Common myeloid progenitor, CD34-positive (primary cell): Measurements from ENCODE around the gene TSTD1.
"Not testable (repeated sequence)": the region's sequence is repeated elsewhere in the genome, so short reads cannot be mapped to it uniquely, and the experiment has no call there.

ENCODE experiments used
- CTCF ChIA-PET: fragments of 350-600 bp; sonication (Branson Sonifier 250); formaldehyde crosslinking; loops from one replicate; lab custom pipeline; 2021; ENCODE audit warnings: antibody characterized with exemption; lab: Charles Lee
- POLR2A ChIA-PET: fragments of 350-600 bp; sonication (Branson Sonifier 250); formaldehyde crosslinking; loops from one replicate; lab custom pipeline; 2021; ENCODE audit warnings: antibody characterized with exemption; lab: Charles Lee
- DNase-seq, 3 donors: peaks; one replicate each; pipeline versions ENCODE4 v3.0.0 to v3.0.0-alpha.2; 2013
- H3K27ac ChIP-seq, 2 experiments: 1 replicate in 1 of 2; 2 replicates in 1 of 2; pipeline ENCODE4 v1.7.0; 2013; ENCODE audit warnings: inconsistent platforms in 2 of 2, low read length in 2 of 2, mild to moderate bottlenecking in 2 of 2, low read depth in 1 of 2, moderate library complexity in 1 of 2; ENCODE audit not compliant: severe bottlenecking in 2 of 2, insufficient read depth in 1 of 2, poor library complexity in 1 of 2
- H3K27me3 ChIP-seq, 5 experiments: replicated peaks in 2 of 5; 1 replicate in 3 of 5; 2 replicates in 2 of 5; pipeline versions ENCODE4 v1.6.1 to v1.7.0; 2013; ENCODE audit warnings: low read length in 4 of 5, mild to moderate bottlenecking in 2 of 5, moderate library complexity in 2 of 5, inconsistent platforms in 1 of 5; ENCODE audit not compliant: insufficient read depth in 5 of 5, control insufficient read depth in 4 of 5
- H3K36me3 ChIP-seq, 4 experiments: 1 replicate in 2 of 4; 2 replicates in 2 of 4; pipeline versions ENCODE4 v1.6.1 to v1.7.0; 2013; ENCODE audit warnings: low read length in 3 of 4, control low read depth in 1 of 4, mild to moderate bottlenecking in 1 of 4; ENCODE audit not compliant: control insufficient read depth in 4 of 4, insufficient read depth in 4 of 4
- H3K4me1 ChIP-seq, 4 experiments: 1 replicate in 3 of 4; 2 replicates in 1 of 4; pipeline versions ENCODE4 v1.6.1 to v1.7.1; 2013; ENCODE audit warnings: low read length in 3 of 4, mild to moderate bottlenecking in 3 of 4, control low read depth in 1 of 4, inconsistent platforms in 1 of 4, moderate library complexity in 1 of 4; ENCODE audit not compliant: control insufficient read depth in 4 of 4, insufficient read depth in 4 of 4; ENCODE audit errors: control extremely low read depth in 1 of 4
- H3K4me3 ChIP-seq, 7 experiments: 1 replicate in 4 of 7; 2 replicates in 3 of 7; pipeline versions ENCODE4 v1.5.1 to v1.7.0; 2013; ENCODE audit warnings: mild to moderate bottlenecking in 7 of 7, low read length in 6 of 7, moderate library complexity in 6 of 7, inconsistent platforms in 2 of 7, low read depth in 2 of 7, control low read depth in 1 of 7; ENCODE audit not compliant: insufficient read depth in 4 of 7, control insufficient read depth in 1 of 7; ENCODE audit errors: extremely low read depth in 1 of 7
- H3K9me3 ChIP-seq, 5 experiments: 1 replicate in 4 of 5; 2 replicates in 1 of 5; pipeline versions ENCODE4 v1.6.1 to v1.7.1; 2013; ENCODE audit warnings: low read length in 4 of 5, mild to moderate bottlenecking in 2 of 5, inconsistent platforms in 1 of 5, low read depth in 1 of 5, moderate library complexity in 1 of 5; ENCODE audit not compliant: control insufficient read depth in 4 of 5, insufficient read depth in 2 of 5; ENCODE audit errors: control extremely low read depth in 1 of 5
- WGBS: methylation state at CpG from one replicate; pipeline ENCODE4 v1.1.5; 2013; ENCODE audit not compliant: insufficient coverage; 5-methylcytosine and 5-hydroxymethylcytosine counted together

The TSTD1 gene

GRCh38 chr1:161029466-161029865 lies 9.3 kb downstream of the TSTD1 start:
- H3K4me3 ChIP-seq, DNase-seq, H3K9me3 ChIP-seq, H3K27ac ChIP-seq, POLR2A ChIA-PET, H3K36me3 ChIP-seq, H3K27me3 ChIP-seq: not testable (repeated sequence)
- peaks cover 0 to 11% (median 0%) of the 10 kb centered on the region in 4 experiments for H3K4me1 ChIP-seq
- WGBS = 97% methylated on average over 26 of the region's 32 CpGs
- CTCF ChIA-PET = interaction anchor here (0.6 kb wide), 1 partner anchor 31 kb away, joined by 4 read pairs; no protein-coding TSS in a partner anchor

- not testable (repeated sequence) for H3K36me3 ChIP-seq, H3K27ac ChIP-seq, H3K27me3 ChIP-seq, H3K4me1 ChIP-seq, DNase-seq, H3K9me3 ChIP-seq, H3K4me3 ChIP-seq
- CTCF ChIA-PET = interaction anchor here (0.7 to 2.0 kb wide), 7 partner anchors 11 to 112 kb away, joined by 3 to 6 read pairs (median 3); partner anchors contain the start of genes TSTD1 and USF1
- POLR2A ChIA-PET = interaction anchor here (1.1 kb wide), 1 partner anchor 14 kb away, joined by 4 read pairs; no protein-coding TSS in a partner anchor
- no CpG with 5 or more reads among the region's 1 CpG for WGBS
These were observed 11.8 kb downstream of the TSTD1 start for GRCh38 chr1:161026954-161027353.

GRCh38 chr1:161022432-161022831 lies 16.3 kb downstream of the TSTD1 start:
- POLR2A ChIA-PET, H3K27ac ChIP-seq: not testable (repeated sequence)

DNA sequence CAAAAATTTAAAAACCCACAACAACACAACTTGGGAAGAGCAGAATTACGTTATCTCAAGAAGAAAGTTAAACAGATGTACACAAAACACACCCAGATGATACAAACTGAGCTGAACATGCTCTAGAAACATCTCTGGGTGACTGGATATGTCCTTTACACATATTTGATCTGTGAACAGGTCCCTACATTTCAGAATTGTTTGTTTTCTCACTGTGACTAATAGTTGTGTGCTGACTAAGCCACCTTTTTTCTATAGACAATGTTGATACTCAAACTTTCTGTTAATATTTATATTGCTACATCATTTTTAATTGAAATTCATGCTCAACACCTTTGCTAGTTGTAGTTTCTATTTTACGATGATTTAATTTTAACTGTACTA lies 16.8 kb downstream of the TSTD1 start:
- Histone ChIP-seq H3K27me3 (no peaks in the 10 kb centered on the region), H3K4me3 (peak overlapping the region in 5 of 7 experiments; percentile 73 to 96 (median 84)), H3K4me1 (peaks cover 15 to 43% (median 34%) of the 10 kb centered on the region in 4 experiments), H3K9me3 (no peaks in the 10 kb centered on the region), H3K36me3 (peaks cover 0 to 3% (median 0%) of the 10 kb centered on the region in 4 experiments), H3K27ac (peak overlapping the region in 1 of 2 experiments; percentile 74)
- ChIA-PET CTCF (interaction anchor here (1.0 to 4.9 kb wide), 8 partner anchors 11 to 75 kb away, joined by 3 to 78 read pairs (median 7); partner anchors contain the start of gene TSTD1), POLR2A (interaction anchor here (1.1 kb wide), 1 partner anchor 8 kb away, joined by 3 read pairs; no protein-coding TSS in a partner anchor)
- no peak for DNase-seq
- WGBS = 100% methylated on average over 1 of the region's 2 CpGs

More at GRCh38 chr1:161022432-161022831, 16.3 kb downstream of the TSTD1 start:
- not testable (repeated sequence) for H3K4me3 ChIP-seq, DNase-seq, H3K9me3 ChIP-seq, H3K27me3 ChIP-seq, H3K36me3 ChIP-seq
- peaks cover 15 to 43% (median 34%) of the 10 kb centered on the region in 4 experiments for H3K4me1 ChIP-seq
- WGBS = 95% methylated on average over 9 of the region's 12 CpGs
- CTCF ChIA-PET = interaction anchor here (0.7 kb wide), 1 partner anchor 10 kb away, joined by 3 read pairs; no protein-coding TSS in a partner anchor

- peaks cover 15 to 43% (median 34%) of the 10 kb centered on the region in 4 experiments for H3K4me1 ChIP-seq
- H3K9me3 ChIP-seq = no peaks in the 10 kb centered on the region
- WGBS = under 1% methylated on average over 21 of the region's 34 CpGs
- H3K27ac ChIP-seq = peak overlapping the region; percentile 25 to 74
- ChIA-PET POLR2A (interaction anchor here (0.6 to 1.6 kb wide), 8 partner anchors 8 to 144 kb away, joined by 3 to 6 read pairs (median 4); partner anchors contain the start of gene TSTD1), CTCF (interaction anchor here (0.5 to 4.9 kb wide), 19 partner anchors 10 to 96 kb away, joined by 3 to 78 read pairs (median 4); partner anchors contain the start of genes ARHGAP30, NECTIN4, NIT1 and PFDN2)
- H3K4me3 ChIP-seq = peak overlapping the region; percentile 71 to 96 (median 83)
- no peaks in the 10 kb centered on the region for H3K27me3 ChIP-seq
- DNase-seq = peak; percentile 78 to 92 (median 87)
- H3K36me3 ChIP-seq = peaks cover 0 to 3% (median 0%) of the 10 kb centered on the region in 4 experiments
These were observed 17.4 kb downstream of the TSTD1 start for GRCh38 chr1:161021165-161021969.

- 0% methylated on average over 26 of the region's 36 CpGs for WGBS
- Histone ChIP-seq H3K36me3 (peaks cover 0 to 3% (median 0%) of the 10 kb centered on the region in 4 experiments), H3K27me3 (no peaks in the 10 kb centered on the region), H3K4me1 (peaks cover 15 to 43% (median 34%) of the 10 kb centered on the region in 4 experiments), H3K27ac (peak within 1 kb of the TSS; percentile 25 to 74), H3K9me3 (no peaks in the 10 kb centered on the region), H3K4me3 (peak within 1 kb of the TSS; percentile 71 to 96 (median 83))
- ChIA-PET POLR2A (interaction anchor here (0.6 to 1.6 kb wide), 8 partner anchors 12 to 145 kb away, joined by 3 to 6 read pairs (median 4); partner anchors contain the start of gene TSTD1), CTCF (interaction anchor here (0.8 to 4.9 kb wide), 17 partner anchors 10 to 97 kb away, joined by 3 to 78 read pairs (median 4); partner anchors contain the start of genes ARHGAP30, NECTIN4, NIT1 and PFDN2)
- peak; percentile 39 to 72 (median 64) for DNase-seq
These were observed 18.1 kb downstream of the TSTD1 start, which contains the start of gene F11R for GRCh38 chr1:161020509-161021164. TSS of gene F11R (minus strand) at chr1:161021152. CDS start at chr1:161021073, 79 bp downstream.
